ENCODE results near the gene PLAC1.

DNA sequence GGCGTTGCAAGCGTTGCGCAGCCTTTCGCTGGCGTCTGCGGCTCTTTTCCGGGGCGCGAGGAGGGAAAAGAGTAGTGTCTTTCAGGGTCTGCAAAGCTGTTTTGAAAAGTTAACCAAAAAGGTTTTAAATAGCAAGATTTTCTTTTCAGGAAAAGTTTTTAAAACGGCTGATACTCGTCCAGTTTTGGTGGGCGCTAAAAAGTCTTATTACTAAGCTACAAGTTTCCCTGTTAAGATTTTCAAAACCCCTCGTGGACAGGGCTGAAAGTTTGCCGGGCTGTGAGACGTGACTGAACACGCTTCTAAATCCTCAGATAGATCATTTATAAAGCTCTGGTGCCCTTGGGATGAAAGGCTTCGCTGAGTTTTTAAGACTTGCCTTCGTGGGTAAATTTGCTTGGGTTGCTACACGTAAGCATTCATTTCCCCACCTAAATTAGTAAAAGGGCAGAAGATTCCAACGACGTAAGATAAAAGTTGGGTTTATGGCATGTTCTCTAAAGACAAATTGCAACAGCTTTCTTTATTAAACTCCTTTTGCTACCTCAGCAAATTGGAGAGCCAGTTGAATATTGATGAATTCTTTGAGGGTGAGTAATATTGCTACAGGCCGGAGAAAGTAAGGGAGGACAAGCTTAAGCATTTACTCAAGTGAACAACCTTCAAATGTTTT lies 106.8 kb downstream of the PLAC1 start:
- TF ChIP-seq, protein P1, sequence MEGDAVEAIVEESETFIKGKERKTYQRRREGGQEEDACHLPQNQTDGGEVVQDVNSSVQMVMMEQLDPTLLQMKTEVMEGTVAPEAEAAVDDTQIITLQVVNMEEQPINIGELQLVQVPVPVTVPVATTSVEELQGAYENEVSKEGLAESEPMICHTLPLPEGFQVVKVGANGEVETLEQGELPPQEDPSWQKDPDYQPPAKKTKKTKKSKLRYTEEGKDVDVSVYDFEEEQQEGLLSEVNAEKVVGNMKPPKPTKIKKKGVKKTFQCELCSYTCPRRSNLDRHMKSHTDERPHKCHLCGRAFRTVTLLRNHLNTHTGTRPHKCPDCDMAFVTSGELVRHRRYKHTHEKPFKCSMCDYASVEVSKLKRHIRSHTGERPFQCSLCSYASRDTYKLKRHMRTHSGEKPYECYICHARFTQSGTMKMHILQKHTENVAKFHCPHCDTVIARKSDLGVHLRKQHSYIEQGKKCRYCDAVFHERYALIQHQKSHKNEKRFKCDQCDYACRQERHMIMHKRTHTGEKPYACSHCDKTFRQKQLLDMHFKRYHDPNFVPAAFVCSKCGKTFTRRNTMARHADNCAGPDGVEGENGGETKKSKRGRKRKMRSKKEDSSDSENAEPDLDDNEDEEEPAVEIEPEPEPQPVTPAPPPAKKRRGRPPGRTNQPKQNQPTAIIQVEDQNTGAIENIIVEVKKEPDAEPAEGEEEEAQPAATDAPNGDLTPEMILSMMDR (conservative IDR thresholded peaks at IDR 0.05; ENCODE audit: low read depth, low read length): no peak
- TF ChIP-seq CEBPB (IDR thresholded peaks at IDR 0.05; ENCODE audit: low read depth, low read length) (no peak), FOS (IDR thresholded peaks at IDR 0.05; ENCODE audit: low read depth, low read length) (no peak), SMC3 (IDR thresholded peaks at IDR 0.05; ENCODE audit: low read depth, low read length) (no peak)
- TF ChIP-seq, protein P2, sequence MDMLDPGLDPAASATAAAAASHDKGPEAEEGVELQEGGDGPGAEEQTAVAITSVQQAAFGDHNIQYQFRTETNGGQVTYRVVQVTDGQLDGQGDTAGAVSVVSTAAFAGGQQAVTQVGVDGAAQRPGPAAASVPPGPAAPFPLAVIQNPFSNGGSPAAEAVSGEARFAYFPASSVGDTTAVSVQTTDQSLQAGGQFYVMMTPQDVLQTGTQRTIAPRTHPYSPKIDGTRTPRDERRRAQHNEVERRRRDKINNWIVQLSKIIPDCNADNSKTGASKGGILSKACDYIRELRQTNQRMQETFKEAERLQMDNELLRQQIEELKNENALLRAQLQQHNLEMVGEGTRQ (IDR thresholded peaks at IDR 0.05; ENCODE audit: low read depth, low read length): no peak

Data from IMR-90 (cell line).